Measurements from ENCODE around the gene DACH1.

Gene DACH1

DNA sequence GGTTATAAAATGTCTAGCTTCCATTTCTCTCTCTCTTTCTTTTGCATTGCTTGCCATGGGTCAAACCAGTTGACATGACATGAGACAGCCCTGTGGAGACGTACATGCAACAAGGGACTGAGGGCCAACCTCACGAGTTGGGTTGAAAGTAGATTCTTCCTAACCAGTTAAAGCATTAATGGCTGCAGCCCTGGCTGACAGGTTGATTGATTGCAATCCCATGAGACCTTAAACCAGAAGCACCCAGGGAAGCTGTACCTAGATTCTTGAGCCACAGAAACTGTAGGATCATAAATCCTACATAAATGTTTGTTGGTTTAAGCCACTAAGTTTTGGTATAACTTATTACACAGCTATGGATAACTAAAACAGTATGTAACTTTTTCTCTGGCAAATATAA is 373.8 kb downstream of the DACH1 start:
- TF ChIP-seq, protein P1, sequence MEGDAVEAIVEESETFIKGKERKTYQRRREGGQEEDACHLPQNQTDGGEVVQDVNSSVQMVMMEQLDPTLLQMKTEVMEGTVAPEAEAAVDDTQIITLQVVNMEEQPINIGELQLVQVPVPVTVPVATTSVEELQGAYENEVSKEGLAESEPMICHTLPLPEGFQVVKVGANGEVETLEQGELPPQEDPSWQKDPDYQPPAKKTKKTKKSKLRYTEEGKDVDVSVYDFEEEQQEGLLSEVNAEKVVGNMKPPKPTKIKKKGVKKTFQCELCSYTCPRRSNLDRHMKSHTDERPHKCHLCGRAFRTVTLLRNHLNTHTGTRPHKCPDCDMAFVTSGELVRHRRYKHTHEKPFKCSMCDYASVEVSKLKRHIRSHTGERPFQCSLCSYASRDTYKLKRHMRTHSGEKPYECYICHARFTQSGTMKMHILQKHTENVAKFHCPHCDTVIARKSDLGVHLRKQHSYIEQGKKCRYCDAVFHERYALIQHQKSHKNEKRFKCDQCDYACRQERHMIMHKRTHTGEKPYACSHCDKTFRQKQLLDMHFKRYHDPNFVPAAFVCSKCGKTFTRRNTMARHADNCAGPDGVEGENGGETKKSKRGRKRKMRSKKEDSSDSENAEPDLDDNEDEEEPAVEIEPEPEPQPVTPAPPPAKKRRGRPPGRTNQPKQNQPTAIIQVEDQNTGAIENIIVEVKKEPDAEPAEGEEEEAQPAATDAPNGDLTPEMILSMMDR (conservative IDR thresholded peaks at IDR 0.05): no peak
- no peak for TF ChIP-seq ZFX (IDR thresholded peaks at IDR 0.05)
- no peak overlapping the region for H3K27ac ChIP-seq

DNA sequence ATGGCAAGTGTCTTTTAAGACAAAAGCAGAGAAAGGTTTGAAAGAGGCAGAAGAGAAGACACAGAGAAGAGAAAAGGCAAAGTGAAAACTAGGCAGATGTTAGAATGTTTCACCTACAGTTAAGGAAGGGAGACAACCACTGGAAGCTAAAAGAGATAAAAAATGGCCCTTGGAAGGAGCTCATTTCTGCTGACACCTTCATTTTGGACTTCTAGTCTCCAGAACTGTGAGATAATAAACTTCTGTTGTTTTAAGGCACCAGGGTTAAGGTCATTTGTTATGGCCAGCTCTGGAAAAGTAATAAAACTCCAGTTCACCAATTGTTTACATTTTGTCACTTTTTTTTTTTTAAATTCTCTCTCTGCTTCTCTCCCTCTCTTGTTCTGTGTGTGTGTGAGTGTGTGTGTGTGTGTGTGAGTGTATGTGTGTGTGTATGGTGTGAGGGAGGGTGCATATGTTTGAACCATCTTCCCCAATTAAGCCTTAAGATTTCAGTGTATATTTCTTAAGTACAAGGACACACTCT is 374.6 kb downstream of the DACH1 start:
- H3K27ac ChIP-seq: no peak overlapping the region

DNA sequence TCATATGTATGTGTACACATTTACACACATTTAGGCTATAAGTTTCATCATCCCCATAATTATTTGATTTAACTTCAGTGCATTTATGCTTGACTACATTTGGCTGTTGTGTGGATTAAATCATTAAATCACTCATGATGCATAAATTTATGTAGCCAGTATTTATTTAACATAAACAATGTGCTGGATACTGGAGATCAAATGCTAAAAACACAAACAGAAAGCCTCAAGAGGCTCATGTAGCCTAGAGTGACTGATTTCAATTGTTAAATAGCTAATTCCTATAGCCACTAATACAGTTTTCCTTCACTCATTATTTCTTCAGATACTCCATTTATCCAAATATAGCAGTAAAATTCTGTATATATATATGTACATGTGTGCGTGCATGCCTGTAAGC is 376.0 kb downstream of the DACH1 start:
- TF ChIP-seq, protein P1 (conservative IDR thresholded peaks at IDR 0.05): no peak
- TF ChIP-seq ZFX (IDR thresholded peaks at IDR 0.05): no peak
- no peak overlapping the region for H3K27ac ChIP-seq

More for the DNA sequence above, 374.6 kb downstream of the DACH1 start:
- TF ChIP-seq, protein P1 (conservative IDR thresholded peaks at IDR 0.05): no peak
- no peak for TF ChIP-seq ZFX (IDR thresholded peaks at IDR 0.05)

DNA sequence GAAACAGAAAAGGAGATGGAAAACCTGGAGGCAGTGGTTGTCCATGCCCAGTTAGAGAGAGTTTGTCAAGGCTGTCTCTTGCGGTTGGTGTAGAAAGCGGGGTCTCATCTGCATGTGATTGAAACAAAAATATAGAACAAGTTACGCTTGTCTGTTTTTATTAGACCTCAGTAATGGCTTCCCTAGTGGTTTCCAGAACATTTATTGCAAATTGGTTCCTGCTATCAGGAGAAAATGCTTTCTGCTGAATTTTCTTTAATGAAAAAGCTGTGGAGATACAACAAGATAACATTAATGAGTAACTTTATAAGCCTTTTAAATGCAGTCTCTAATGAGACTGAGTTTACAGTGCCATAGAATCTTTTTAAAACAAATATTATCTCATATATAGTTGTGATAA is 378.0 kb downstream of the DACH1 start:
- H3K27ac ChIP-seq: no peak overlapping the region

DNA sequence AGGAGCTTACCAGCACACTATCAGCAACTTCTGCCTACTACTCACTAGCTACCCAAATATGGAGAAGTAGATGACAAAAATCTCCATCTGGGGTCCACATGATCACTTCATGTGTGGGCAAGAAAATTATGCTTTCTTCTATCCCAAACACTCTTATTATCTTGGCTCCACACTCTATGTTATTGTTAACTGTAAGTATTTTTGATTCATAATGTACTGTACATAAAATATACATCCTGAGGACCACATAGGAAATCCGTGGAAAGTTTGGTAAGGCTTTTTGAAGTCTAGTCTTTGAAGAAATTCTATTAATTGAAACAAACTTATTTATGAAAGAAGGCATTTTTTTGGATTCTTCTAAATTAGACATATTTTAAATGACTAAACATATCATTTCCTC is 378.8 kb downstream of the DACH1 start:
- TF ChIP-seq, protein P1 (conservative IDR thresholded peaks at IDR 0.05): no peak
- no peak for TF ChIP-seq ZFX (IDR thresholded peaks at IDR 0.05)
- no peak overlapping the region for H3K27ac ChIP-seq

More for the DNA sequence above, 378.0 kb downstream of the DACH1 start:
- TF ChIP-seq, protein P1 (conservative IDR thresholded peaks at IDR 0.05): no peak
- TF ChIP-seq ZFX (IDR thresholded peaks at IDR 0.05): no peak

DNA sequence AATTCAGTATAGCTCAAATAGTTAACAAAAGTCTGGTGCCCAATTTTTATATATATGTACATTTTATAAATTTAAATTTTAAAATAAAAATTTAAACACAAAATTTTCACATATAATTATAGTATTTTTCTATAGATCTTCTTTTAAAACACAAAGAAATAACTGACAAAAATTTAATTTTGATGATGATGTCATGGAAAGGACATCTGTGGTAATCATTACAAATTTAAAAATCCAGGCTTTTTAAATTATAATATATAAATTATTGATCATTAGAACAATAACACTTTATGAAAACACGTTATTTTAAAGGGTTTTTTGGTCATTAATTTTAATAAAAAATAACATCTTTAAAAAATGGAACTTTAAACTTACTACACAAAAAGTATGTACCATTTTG is 381.1 kb downstream of the DACH1 start:
- TF ChIP-seq ZFX (IDR thresholded peaks at IDR 0.05): no peak
- TF ChIP-seq, protein P1 (conservative IDR thresholded peaks at IDR 0.05): no peak
- no peak overlapping the region for H3K27ac ChIP-seq

DNA sequence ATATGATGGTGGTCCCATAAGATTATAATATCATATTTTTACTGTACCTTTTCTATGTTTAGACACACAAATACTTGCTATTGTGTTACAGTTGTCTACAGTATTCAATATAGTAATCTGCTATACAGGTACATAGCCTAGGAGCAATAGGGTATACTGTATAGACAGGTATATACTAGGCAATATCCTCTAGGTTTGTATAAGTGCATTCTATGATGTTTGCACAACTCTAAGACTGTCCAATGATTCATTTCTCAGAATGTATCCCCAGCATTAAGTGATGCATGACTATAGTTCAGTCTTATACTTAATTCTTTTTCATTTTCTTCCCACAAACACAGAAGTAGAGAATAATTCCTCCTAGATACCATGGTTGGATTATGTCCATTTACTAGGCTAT is 383.3 kb downstream of the DACH1 start:
- TF ChIP-seq ZFX (IDR thresholded peaks at IDR 0.05): no peak
- TF ChIP-seq, protein P1 (conservative IDR thresholded peaks at IDR 0.05): no peak
- H3K27ac ChIP-seq: no peak overlapping the region
